DND-41 (cell line): ENCODE measurements around the gene SLC41A3.
"Not testable (repeated sequence)": the region's sequence is repeated elsewhere in the genome, so short reads cannot be mapped to it uniquely, and the experiment has no call there.

Source experiments
- EZH2 ChIP-seq: IDR thresholded peaks from 3 replicates; pipeline ENCODE4 v1.6.1; 2012; ENCODE audit warnings: borderline replicate concordance, low read depth, mild to moderate bottlenecking, moderate library complexity, low read length, inconsistent platforms; ENCODE audit not compliant: severe bottlenecking
- TF ChIP-seq, protein P1 (sequence below): IDR thresholded peaks from 2 replicates; pipeline ENCODE4 v1.5.1; 2012; ENCODE audit warnings: borderline replicate concordance, low read length, moderate library complexity, mild to moderate bottlenecking; ENCODE audit not compliant: poor library complexity, severe bottlenecking; ENCODE audit errors: extremely low read depth

DNA sequence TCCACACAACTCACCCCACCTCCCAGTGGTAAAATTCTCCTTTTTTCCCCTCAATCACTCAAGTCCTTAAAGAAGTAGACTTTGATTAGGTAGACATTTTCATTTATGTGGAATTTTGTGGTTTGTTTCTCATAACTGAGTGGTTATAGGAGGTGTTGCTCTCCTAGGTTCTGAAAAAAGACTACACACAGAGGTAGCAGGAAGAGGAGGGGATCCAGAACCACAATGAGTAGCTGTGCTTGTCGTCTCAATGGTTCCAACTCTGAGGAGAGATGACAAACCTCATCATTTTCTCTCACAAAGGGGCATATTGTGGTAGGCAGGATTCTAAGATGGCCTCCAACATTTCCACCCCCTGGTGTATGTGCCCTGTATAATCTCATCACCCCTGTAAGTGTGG is 120.1 kb downstream of the SLC41A3 start:
- TF ChIP-seq EZH2 = not testable (repeated sequence)
- TF ChIP-seq, protein P1, sequence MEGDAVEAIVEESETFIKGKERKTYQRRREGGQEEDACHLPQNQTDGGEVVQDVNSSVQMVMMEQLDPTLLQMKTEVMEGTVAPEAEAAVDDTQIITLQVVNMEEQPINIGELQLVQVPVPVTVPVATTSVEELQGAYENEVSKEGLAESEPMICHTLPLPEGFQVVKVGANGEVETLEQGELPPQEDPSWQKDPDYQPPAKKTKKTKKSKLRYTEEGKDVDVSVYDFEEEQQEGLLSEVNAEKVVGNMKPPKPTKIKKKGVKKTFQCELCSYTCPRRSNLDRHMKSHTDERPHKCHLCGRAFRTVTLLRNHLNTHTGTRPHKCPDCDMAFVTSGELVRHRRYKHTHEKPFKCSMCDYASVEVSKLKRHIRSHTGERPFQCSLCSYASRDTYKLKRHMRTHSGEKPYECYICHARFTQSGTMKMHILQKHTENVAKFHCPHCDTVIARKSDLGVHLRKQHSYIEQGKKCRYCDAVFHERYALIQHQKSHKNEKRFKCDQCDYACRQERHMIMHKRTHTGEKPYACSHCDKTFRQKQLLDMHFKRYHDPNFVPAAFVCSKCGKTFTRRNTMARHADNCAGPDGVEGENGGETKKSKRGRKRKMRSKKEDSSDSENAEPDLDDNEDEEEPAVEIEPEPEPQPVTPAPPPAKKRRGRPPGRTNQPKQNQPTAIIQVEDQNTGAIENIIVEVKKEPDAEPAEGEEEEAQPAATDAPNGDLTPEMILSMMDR = not testable (repeated sequence)
